Kidney (tissue), 14 donors: ENCODE results near the gene ACOT12. TPM values are rescaled to one million over a fixed set of nuclear protein-coding genes. Genes with fewer than 3 reads are reported as not detected.

Experiments
- DNase-seq, 5 donors: peaks; one replicate each; pipeline ENCODE4 v3.0.0-alpha.2; 2013 to 2020
- FAIRE-seq: peaks from 2 replicates; lab custom pipeline; 2012; peaks lifted over from hg19 to GRCh38; lab: Jason Lieb, UNC
- H3K27ac ChIP-seq, 2 donors: one replicate each; pipeline ENCODE4 v1.7.0; 2013; ENCODE audit warnings: low read depth in 2 of 2, low read length in 2 of 2, inconsistent platforms in 1 of 2
- H3K27me3 ChIP-seq: one replicate; pipeline ENCODE4 v1.7.1; 2013; ENCODE audit warnings: low read length, inconsistent platforms; ENCODE audit not compliant: control insufficient read depth, insufficient read depth
- H3K36me3 ChIP-seq, 3 donors: one replicate each; pipeline versions ENCODE4 v1.7.0 to v1.7.1; 2013; ENCODE audit warnings: low read length in 3 of 3, control low read depth in 1 of 3, inconsistent platforms in 1 of 3; ENCODE audit not compliant: insufficient read depth in 3 of 3, control insufficient read depth in 2 of 3
- H3K4me1 ChIP-seq, 3 donors: one replicate each; pipeline versions ENCODE4 v1.7.0 to v1.7.1; 2013; ENCODE audit warnings: low read length in 3 of 3, inconsistent platforms in 1 of 3, low read depth in 1 of 3; ENCODE audit not compliant: control insufficient read depth in 2 of 3, insufficient read depth in 2 of 3
- H3K4me3 ChIP-seq, 3 donors: one replicate each; pipeline versions ENCODE4 v1.7.0 to v1.8.1; 2013; ENCODE audit warnings: low read length in 3 of 3, control low read depth in 1 of 3, inconsistent platforms in 1 of 3
- H3K9ac ChIP-seq, 3 donors: one replicate each; pipeline versions ENCODE4 v1.7.0 to v1.7.1; 2013; ENCODE audit warnings: low read length in 3 of 3, control low read depth in 1 of 3, inconsistent platforms in 1 of 3
- H3K9me3 ChIP-seq, 3 donors: one replicate each; pipeline versions ENCODE4 v1.7.0 to v1.7.1; 2013; ENCODE audit warnings: low read length in 3 of 3, control low read depth in 1 of 3, inconsistent platforms in 1 of 3; ENCODE audit not compliant: control insufficient read depth in 2 of 3, insufficient read depth in 1 of 3
- intact Hi-C: fragments of 100-400 bp; cut with DNase I; formaldehyde crosslinking; loops from one replicate; pipeline ENCODE4 v1.11.1; 2022
- polyA plus RNA-seq: library from polyadenylated mRNA; stranded (reverse); fragments of 350-450 nt; fragmentation: Illumina TruSeq; extraction: RNeasy Lipid Tissue Mini Kit (QIAGEN cat#74804); gene quantifications from one replicate; pipeline ENCODE4 v1.2.3, GENCODE V29; 2014; ENCODE audit warnings: low read depth, low replicate concordance; ENCODE audit not compliant: insufficient read depth
- total RNA-seq: library from RNA; stranded (reverse); fragmentation: NEBNext Ultra II Directional; extraction: Animal tissue kit (Norgen Biotek cat#: 25700); gene quantifications from one replicate; pipeline ENCODE4 v1.2.1, GENCODE V29; 2021
- TF ChIP-seq, protein P1 (sequence below): IDR thresholded peaks from 3 replicates; pipeline ENCODE4 v1.5.1; 2012; ENCODE audit warnings: mild to moderate bottlenecking, moderate library complexity, borderline replicate concordance; ENCODE audit not compliant: insufficient read depth; ENCODE audit errors: extremely low read depth
- donor health status: control.
- donor health status: control.
- donor health status: control.
- donor health status: control.
- donor health status: control.
- donor health status: DM: yes; HTN: yes; CAD: no.
- donor health status: Normal renal cell carcinoma (clear cell type).

ACOT12 gene
- total and polyA plus RNA-seq, 2 donors from 2014 or later, result 2.2 TPM; not detected in 1

GRCh38 chr5:81310402-81311063, 83.4 kb downstream of the ACOT12 start:
- intact Hi-C loops, result no loop called here
- H3K9me3 ChIP-seq, result no peaks in the 10 kb centered on the region
- DNase-seq (no peak), FAIRE-seq (no peak)
- no peak overlapping the region for H3K27ac ChIP-seq
- H3K36me3 ChIP-seq, result peaks cover 0 to 8% (median 8%) of the 10 kb centered on the region in 3 donors
- TF ChIP-seq, protein P1, sequence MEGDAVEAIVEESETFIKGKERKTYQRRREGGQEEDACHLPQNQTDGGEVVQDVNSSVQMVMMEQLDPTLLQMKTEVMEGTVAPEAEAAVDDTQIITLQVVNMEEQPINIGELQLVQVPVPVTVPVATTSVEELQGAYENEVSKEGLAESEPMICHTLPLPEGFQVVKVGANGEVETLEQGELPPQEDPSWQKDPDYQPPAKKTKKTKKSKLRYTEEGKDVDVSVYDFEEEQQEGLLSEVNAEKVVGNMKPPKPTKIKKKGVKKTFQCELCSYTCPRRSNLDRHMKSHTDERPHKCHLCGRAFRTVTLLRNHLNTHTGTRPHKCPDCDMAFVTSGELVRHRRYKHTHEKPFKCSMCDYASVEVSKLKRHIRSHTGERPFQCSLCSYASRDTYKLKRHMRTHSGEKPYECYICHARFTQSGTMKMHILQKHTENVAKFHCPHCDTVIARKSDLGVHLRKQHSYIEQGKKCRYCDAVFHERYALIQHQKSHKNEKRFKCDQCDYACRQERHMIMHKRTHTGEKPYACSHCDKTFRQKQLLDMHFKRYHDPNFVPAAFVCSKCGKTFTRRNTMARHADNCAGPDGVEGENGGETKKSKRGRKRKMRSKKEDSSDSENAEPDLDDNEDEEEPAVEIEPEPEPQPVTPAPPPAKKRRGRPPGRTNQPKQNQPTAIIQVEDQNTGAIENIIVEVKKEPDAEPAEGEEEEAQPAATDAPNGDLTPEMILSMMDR, result no peak
- no peaks in the 10 kb centered on the region for H3K27me3 ChIP-seq
- no peak overlapping the region for H3K9ac ChIP-seq
- no peaks in the 10 kb centered on the region for H3K4me1 ChIP-seq
- no peak overlapping the region for H3K4me3 ChIP-seq

DNA sequence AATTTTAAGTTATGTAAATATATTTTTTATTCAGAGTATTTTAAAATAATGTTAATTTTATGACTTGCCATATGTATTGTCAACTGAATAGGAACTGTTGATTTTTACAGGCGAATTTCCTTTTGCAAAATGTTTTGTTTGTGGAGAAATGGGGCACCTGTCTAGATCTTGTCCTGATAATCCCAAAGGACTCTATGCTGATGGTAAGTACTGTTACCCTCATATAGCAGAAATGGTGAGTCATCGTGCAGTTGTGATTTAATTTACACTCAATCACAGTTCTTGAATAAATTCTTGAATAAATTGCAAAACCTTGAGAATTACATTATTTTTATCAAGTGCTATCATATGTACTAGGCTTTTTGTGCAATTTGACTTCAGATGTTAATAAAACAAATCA, 85.1 kb downstream of the ACOT12 start:
- Histone ChIP-seq H3K27ac (no peak overlapping the region), H3K9me3 (no peaks in the 10 kb centered on the region), H3K36me3 (peaks cover 2 to 15% (median 10%) of the 10 kb centered on the region in 3 donors), H3K4me3 (no peak overlapping the region), H3K4me1 (no peaks in the 10 kb centered on the region), H3K9ac (no peak overlapping the region), H3K27me3 (no peaks in the 10 kb centered on the region)
- TF ChIP-seq, protein P1, result no peak
- intact Hi-C loops, result no loop called here
- DNase-seq (no peak), FAIRE-seq (no peak)

DNA sequence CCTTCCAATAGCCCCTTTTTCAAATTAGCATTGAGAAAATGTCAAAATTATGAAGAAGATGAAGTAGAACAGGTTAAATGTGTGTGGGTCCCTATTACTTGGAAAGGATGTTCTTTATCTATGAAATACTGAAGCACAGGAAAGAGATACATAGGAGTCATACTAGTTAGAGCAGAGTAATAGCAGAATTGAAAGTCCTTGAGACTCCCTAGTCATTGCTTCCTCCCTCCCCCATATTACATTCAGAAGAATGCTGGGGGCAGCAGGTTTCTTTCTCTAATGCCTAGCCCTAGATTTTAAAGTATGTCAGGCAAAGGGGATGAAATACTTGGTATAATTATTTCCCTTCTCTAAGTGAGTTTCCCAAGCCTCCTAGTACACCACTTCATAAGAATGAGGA, 88.1 kb downstream of the ACOT12 start:
- TF ChIP-seq, protein P1, result no peak
- H3K4me1 ChIP-seq, result peaks cover 0 to 5% (median 0%) of the 10 kb centered on the region in 3 donors
- intact Hi-C loops, result no loop called here
- no peak overlapping the region for H3K27ac ChIP-seq
- H3K9ac ChIP-seq, result no peak overlapping the region
- H3K36me3 ChIP-seq, result peaks cover 2 to 11% (median 5%) of the 10 kb centered on the region in 3 donors
- no peaks in the 10 kb centered on the region for H3K27me3 ChIP-seq
- H3K9me3 ChIP-seq, result no peaks in the 10 kb centered on the region
- H3K4me3 ChIP-seq, result no peak overlapping the region
- DNase-seq, result no peak
- FAIRE-seq, result no peak
